Measurements from ENCODE around the gene STAG3.
"Not testable (repeated sequence)": the region's sequence is repeated elsewhere in the genome, so short reads cannot be mapped to it uniquely, and the experiment has no call there.

DNA sequence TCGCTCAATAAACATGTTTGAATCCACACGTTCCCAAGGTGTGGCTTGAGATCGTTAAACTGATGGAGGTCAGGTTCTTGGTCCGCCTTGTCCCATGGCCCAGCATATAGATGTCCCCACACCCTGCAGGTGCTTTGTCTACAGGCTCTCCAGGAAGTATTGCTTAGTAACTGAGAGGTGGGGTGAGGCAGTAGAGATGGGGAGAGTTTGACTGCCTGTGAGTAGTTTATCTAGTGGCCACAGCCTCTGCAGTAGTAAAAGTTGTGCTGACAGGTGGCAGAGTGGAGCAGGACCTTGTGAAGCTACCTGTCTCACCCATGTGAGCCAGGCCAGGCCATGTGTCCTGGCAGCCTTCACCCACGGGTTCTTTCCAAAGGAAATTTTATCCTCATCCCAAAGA is 36.6 kb downstream of the STAG3 start:
- TF ChIP-seq, protein P1, sequence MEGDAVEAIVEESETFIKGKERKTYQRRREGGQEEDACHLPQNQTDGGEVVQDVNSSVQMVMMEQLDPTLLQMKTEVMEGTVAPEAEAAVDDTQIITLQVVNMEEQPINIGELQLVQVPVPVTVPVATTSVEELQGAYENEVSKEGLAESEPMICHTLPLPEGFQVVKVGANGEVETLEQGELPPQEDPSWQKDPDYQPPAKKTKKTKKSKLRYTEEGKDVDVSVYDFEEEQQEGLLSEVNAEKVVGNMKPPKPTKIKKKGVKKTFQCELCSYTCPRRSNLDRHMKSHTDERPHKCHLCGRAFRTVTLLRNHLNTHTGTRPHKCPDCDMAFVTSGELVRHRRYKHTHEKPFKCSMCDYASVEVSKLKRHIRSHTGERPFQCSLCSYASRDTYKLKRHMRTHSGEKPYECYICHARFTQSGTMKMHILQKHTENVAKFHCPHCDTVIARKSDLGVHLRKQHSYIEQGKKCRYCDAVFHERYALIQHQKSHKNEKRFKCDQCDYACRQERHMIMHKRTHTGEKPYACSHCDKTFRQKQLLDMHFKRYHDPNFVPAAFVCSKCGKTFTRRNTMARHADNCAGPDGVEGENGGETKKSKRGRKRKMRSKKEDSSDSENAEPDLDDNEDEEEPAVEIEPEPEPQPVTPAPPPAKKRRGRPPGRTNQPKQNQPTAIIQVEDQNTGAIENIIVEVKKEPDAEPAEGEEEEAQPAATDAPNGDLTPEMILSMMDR (IDR thresholded peaks at IDR 0.05) = not testable (repeated sequence)
- not testable (repeated sequence) for TF ChIP-seq POLR2A (IDR thresholded peaks at IDR 0.05)
